PC-9 (cell line): ENCODE measurements around the gene RB1. TPM values are rescaled to one million over a fixed set of nuclear protein-coding genes. Genes with fewer than 3 reads are reported as not detected.

Source experiments
- BruUV-seq: library from RNA; stranded (reverse); fragments of 400-500 nt; replicated peaks from 2 replicates; lab custom pipeline; 2021; lab: Mats Ljungman, UMichigan
- CTCF ChIA-PET: fragments of 300-600 bp; sonication (Branson Sonifier 250); formaldehyde crosslinking; loops from one replicate; lab custom pipeline; 2022; ENCODE audit warnings: antibody characterized with exemption; lab: Charles Lee
- POLR2A ChIA-PET: fragments of 300-600 bp; sonication (Branson Sonifier 250); formaldehyde crosslinking; loops from one replicate; lab custom pipeline; 2022; ENCODE audit warnings: antibody characterized with exemption; ENCODE audit not compliant: unreplicated experiment; lab: Charles Lee
- DNase-seq, 2 experiments: peaks; one replicate each; pipeline versions ENCODE4 v3.0.0 to v3.0.0-alpha.2; 2015 to 2022; ENCODE audit warnings: mixed read lengths in 1 of 2
- H2AFZ ChIP-seq: fragments of 200-600 bp; sonication (generic); 2 replicates; pipeline ENCODE4 v1.8.1; 2017; ENCODE audit warnings: antibody characterized with exemption
- H3F3A ChIP-seq: fragments of 200-600 bp; sonication (generic); 2 replicates; pipeline ENCODE4 v1.8.1; 2017; ENCODE audit warnings: antibody characterized with exemption, mild to moderate bottlenecking, low read depth; ENCODE audit not compliant: insufficient read depth
- H3K27ac ChIP-seq: fragments of 200-600 bp; sonication (generic); 2 replicates; pipeline ENCODE4 v1.6.1; 2016; ENCODE audit warnings: mixed run types
- H3K27me3 ChIP-seq: fragments of 200-600 bp; sonication (generic); 2 replicates; pipeline ENCODE4 v1.6.1; 2016; ENCODE audit warnings: low read depth, mixed run types; ENCODE audit not compliant: insufficient read depth
- H3K36me3 ChIP-seq: fragments of 200-600 bp; sonication (generic); 2 replicates; pipeline ENCODE4 v1.6.1; 2016; ENCODE audit warnings: low read depth, mixed run types
- H3K4me1 ChIP-seq: fragments of 200-600 bp; sonication (generic); replicated peaks from 2 replicates; pipeline ENCODE4 v1.6.1; 2016; ENCODE audit warnings: mixed run types; ENCODE audit not compliant: insufficient read depth
- H3K4me2 ChIP-seq: fragments of 200-600 bp; sonication (generic); 2 replicates; pipeline ENCODE4 v1.6.1; 2017; ENCODE audit warnings: mixed run types
- H3K4me3 ChIP-seq: fragments of 200-600 bp; sonication (generic); 2 replicates; pipeline ENCODE4 v1.6.1; 2016; ENCODE audit warnings: mixed run types
- H3K79me2 ChIP-seq: fragments of 200-600 bp; sonication (generic); 2 replicates; pipeline ENCODE4 v1.6.1; 2017; ENCODE audit warnings: low read depth, mixed run types
- H3K9me2 ChIP-seq: fragments of 200-600 bp; sonication (generic); 2 replicates; pipeline ENCODE4 v1.8.1; 2017; ENCODE audit warnings: mild to moderate bottlenecking; ENCODE audit not compliant: insufficient read depth
- H3K9me3 ChIP-seq: fragments of 200-600 bp; sonication (generic); 2 replicates; pipeline ENCODE4 v1.8.1; 2016; ENCODE audit warnings: low read depth; ENCODE audit not compliant: insufficient read depth
- H4K20me1 ChIP-seq: fragments of 200-600 bp; sonication (generic); 2 replicates; pipeline ENCODE4 v1.8.1; 2017; ENCODE audit not compliant: insufficient read depth
- EZH2 ChIP-seq: fragments of 200-600 bp; sonication (generic); IDR thresholded peaks from 2 replicates; pipeline ENCODE4 v1.8.0; 2017; ENCODE audit warnings: antibody characterized with exemption, low read depth
- intact Hi-C: fragments of 100-400 bp; cut with micrococcal nuclease; formaldehyde crosslinking; loops from one replicate; pipeline ENCODE4 v1.10.0; 2022; ENCODE audit not compliant: unreplicated experiment
- total RNA-seq: library from RNA; stranded (reverse); gene quantifications from 2 replicates; pipeline ENCODE4 v1.2.3, GENCODE V29; 2021
- TF ChIP-seq, protein P1 (sequence below): fragments of 200-600 bp; sonication (generic); conservative IDR thresholded peaks from 2 replicates; pipeline ENCODE4 v1.6.1; 2017; ENCODE audit warnings: mixed run types, antibody characterized with exemption, mild to moderate bottlenecking, moderate library complexity

The RB1 gene
- total RNA-seq, 1 experiment from 2014 or later, result 23.7 TPM

DNA sequence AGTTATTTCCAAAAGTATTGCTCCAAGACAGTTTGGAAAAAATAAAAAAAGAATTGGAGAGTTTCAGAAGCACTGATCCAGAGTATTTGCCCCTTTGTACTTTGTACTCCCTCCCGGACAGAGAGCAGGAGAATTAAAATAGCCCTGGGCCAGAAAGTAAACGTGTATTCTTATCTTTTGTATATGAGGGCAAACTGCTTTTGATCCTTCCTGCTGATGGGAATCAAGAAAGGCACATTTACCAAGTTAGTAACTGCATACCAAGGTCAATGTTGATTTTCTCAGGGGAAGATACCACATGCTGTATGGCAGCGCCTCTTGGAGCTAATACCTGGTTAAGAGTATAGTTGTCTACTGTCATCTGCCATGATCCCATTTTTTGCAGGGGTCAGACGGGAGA, 10.9 kb upstream of the RB1 start:
- no peak overlapping the region for H2AFZ ChIP-seq
- no peaks in the 10 kb centered on the region for H3F3A ChIP-seq
- POLR2A ChIA-PET, result no interaction called here
- no peak overlapping the region for H3K27ac ChIP-seq
- H3K4me1 ChIP-seq, result no peaks in the 10 kb centered on the region
- DNase-seq, result no peak
- H3K36me3 ChIP-seq, result no peaks in the 10 kb centered on the region
- H3K9me2 ChIP-seq, result no peaks in the 10 kb centered on the region
- intact Hi-C loops, result no loop called here
- no TSS peak for BruUV-seq
- H3K79me2 ChIP-seq, result no peaks in the 10 kb centered on the region
- H3K9me3 ChIP-seq, result no peaks in the 10 kb centered on the region
- no peak overlapping the region for H3K4me3 ChIP-seq
- no peaks in the 10 kb centered on the region for H4K20me1 ChIP-seq
- H3K27me3 ChIP-seq, result no peaks in the 10 kb centered on the region
- no peak overlapping the region for H3K4me2 ChIP-seq
- CTCF ChIA-PET, result no interaction called here
- TF ChIP-seq EZH2, result no peak
- TF ChIP-seq, protein P1, sequence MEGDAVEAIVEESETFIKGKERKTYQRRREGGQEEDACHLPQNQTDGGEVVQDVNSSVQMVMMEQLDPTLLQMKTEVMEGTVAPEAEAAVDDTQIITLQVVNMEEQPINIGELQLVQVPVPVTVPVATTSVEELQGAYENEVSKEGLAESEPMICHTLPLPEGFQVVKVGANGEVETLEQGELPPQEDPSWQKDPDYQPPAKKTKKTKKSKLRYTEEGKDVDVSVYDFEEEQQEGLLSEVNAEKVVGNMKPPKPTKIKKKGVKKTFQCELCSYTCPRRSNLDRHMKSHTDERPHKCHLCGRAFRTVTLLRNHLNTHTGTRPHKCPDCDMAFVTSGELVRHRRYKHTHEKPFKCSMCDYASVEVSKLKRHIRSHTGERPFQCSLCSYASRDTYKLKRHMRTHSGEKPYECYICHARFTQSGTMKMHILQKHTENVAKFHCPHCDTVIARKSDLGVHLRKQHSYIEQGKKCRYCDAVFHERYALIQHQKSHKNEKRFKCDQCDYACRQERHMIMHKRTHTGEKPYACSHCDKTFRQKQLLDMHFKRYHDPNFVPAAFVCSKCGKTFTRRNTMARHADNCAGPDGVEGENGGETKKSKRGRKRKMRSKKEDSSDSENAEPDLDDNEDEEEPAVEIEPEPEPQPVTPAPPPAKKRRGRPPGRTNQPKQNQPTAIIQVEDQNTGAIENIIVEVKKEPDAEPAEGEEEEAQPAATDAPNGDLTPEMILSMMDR, result no peak

DNA sequence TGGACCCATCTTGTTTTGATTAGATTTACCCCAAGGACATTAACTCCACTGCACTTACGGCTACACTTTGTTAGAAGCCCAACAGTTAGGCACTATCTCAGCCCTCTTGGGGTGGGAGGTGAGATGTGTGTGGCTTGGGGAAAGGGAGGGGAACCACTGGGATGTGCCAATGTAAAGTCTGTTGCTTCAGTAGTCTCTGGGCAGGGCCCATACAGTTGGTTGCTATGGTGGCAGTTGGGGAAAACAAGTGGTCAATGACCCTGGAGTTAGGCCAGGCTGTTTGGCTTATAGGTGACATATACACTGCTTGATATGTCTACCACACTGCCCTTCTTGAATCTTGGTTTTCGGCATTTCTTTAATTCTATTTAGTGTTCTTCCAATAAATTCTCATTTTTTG, 8.9 kb upstream of the RB1 start:
- no peak overlapping the region for H2AFZ ChIP-seq
- no peak overlapping the region for H3K4me2 ChIP-seq
- no peaks in the 10 kb centered on the region for H4K20me1 ChIP-seq
- POLR2A ChIA-PET, result no interaction called here
- no peaks in the 10 kb centered on the region for H3K9me2 ChIP-seq
- H3K4me3 ChIP-seq, result no peak overlapping the region
- no peaks in the 10 kb centered on the region for H3K4me1 ChIP-seq
- TF ChIP-seq, protein P1, result no peak
- TF ChIP-seq EZH2, result no peak
- CTCF ChIA-PET, result no interaction called here
- H3F3A ChIP-seq, result no peaks in the 10 kb centered on the region
- no TSS peak for BruUV-seq
- H3K27ac ChIP-seq, result no peak overlapping the region
- no peaks in the 10 kb centered on the region for H3K36me3 ChIP-seq
- intact Hi-C loops, result no loop called here
- H3K9me3 ChIP-seq, result no peaks in the 10 kb centered on the region
- H3K79me2 ChIP-seq, result no peaks in the 10 kb centered on the region
- no peaks in the 10 kb centered on the region for H3K27me3 ChIP-seq
- no peak for DNase-seq

DNA sequence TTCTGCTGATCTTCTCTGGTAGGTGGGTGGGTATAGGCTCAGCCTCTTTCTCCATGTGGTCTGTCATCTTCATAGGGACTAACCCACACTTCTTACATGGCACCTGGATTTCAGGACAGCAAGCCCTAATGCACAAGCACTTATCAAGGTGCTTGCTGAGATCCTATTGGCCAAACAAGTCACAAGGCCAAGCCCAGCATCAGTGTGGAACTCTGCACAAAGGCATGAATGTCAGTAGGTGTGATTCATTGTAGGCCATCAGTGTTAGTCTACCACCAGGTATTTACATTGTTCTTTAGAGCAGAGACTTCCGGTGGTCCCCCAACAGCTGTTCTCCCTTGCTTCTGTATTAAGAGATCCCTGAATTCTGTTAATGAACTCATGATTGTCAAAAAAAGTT, 8.3 kb upstream of the RB1 start:
- Histone ChIP-seq H2AFZ (no peak overlapping the region), H3K79me2 (no peaks in the 10 kb centered on the region), H3K9me3 (no peaks in the 10 kb centered on the region), H3F3A (no peaks in the 10 kb centered on the region), H3K4me3 (no peak overlapping the region), H3K27ac (no peak overlapping the region), H3K9me2 (no peaks in the 10 kb centered on the region), H3K36me3 (no peaks in the 10 kb centered on the region), H3K4me1 (no peaks in the 10 kb centered on the region), H3K4me2 (no peak overlapping the region), H4K20me1 (no peaks in the 10 kb centered on the region), H3K27me3 (no peaks in the 10 kb centered on the region)
- intact Hi-C loops, result no loop called here
- TF ChIP-seq, protein P1, result no peak
- TF ChIP-seq EZH2, result no peak
- ChIA-PET POLR2A (no interaction called here), CTCF (no interaction called here)
- BruUV-seq, result no TSS peak
- DNase-seq, result no peak
